ENCODE results near the gene WDR88.
"Not testable (repeated sequence)": the region's sequence is repeated elsewhere in the genome, so short reads cannot be mapped to it uniquely, and the experiment has no call there.

The WDR88 gene

GRCh38 chr19:33196446-33197193 lies 64.7 kb downstream of the WDR88 start:
- no peak for DNase-seq (ENCODE audit: low read depth in 2 of 2)

GRCh38 chr19:33197591-33198000 lies 65.7 kb downstream of the WDR88 start:
- DNase-seq (ENCODE audit: low read depth in 2 of 2) = no peak

GRCh38 chr19:33198169-33198568 lies 66.3 kb downstream of the WDR88 start:
- no peak for DNase-seq (ENCODE audit: low read depth in 2 of 2)

GRCh38 chr19:33199441-33200265 lies 67.7 kb downstream of the WDR88 start:
- DNase-seq (ENCODE audit: low read depth in 2 of 2) = no peak

- no peak for DNase-seq (ENCODE audit: low read depth in 2 of 2)
Measured at GRCh38 chr19:33201473-33201872, 69.6 kb downstream of the WDR88 start.

- no peak for DNase-seq (ENCODE audit: low read depth in 2 of 2)
Measured at GRCh38 chr19:33201886-33202545, 70.1 kb downstream of the WDR88 start.

GRCh38 chr19:33202546-33203507 lies 70.9 kb downstream of the WDR88 start:
- DNase-seq (ENCODE audit: low read depth in 2 of 2) = no peak

GRCh38 chr19:33203529-33203928 lies 71.6 kb downstream of the WDR88 start:
- DNase-seq (ENCODE audit: low read depth in 2 of 2) = no peak

GRCh38 chr19:33204136-33204973 lies 72.4 kb downstream of the WDR88 start:
- DNase-seq (ENCODE audit: low read depth in 2 of 2) = no peak

GRCh38 chr19:33205110-33205509 lies 73.2 kb downstream of the WDR88 start:
- DNase-seq (ENCODE audit: low read depth in 2 of 2) = no peak

- DNase-seq (ENCODE audit: low read depth in 2 of 2) = no peak
Measured at GRCh38 chr19:33205531-33206260, 73.8 kb downstream of the WDR88 start.

GRCh38 chr19:33206261-33207039 lies 74.5 kb downstream of the WDR88 start:
- DNase-seq (ENCODE audit: low read depth in 2 of 2) = no peak

GRCh38 chr19:33207040-33207620 lies 75.2 kb downstream of the WDR88 start:
- no peak for DNase-seq (ENCODE audit: low read depth in 2 of 2)

GRCh38 chr19:33207903-33208302 lies 76.0 kb downstream of the WDR88 start:
- DNase-seq (ENCODE audit: low read depth in 2 of 2) = no peak

- no peak for DNase-seq (ENCODE audit: low read depth in 2 of 2)
Measured at GRCh38 chr19:33208371-33208895, 76.5 kb downstream of the WDR88 start.

- no peak for DNase-seq (ENCODE audit: low read depth in 2 of 2)
Measured at GRCh38 chr19:33208904-33209849, 77.3 kb downstream of the WDR88 start.

- DNase-seq (ENCODE audit: low read depth in 2 of 2) = not testable (repeated sequence)
Measured at GRCh38 chr19:33209850-33210230, 77.9 kb downstream of the WDR88 start.
